ENCODE measurements around the gene GNG13. TPM values are rescaled to one million over a fixed set of nuclear protein-coding genes. Genes with fewer than 3 reads are reported as not detected.

Gene GNG13
- total and polyA plus RNA-seq, 2 donors (not counting 3 experiments of a cell fraction or from before 2014, with no cell fraction given): not detected

- Histone ChIP-seq H3K9me1 (replicated peaks; ENCODE audit: control insufficient read depth, extremely low read depth, insufficient read depth, low read length) (no peaks in the 10 kb centered on the region), H3K4me2 (ENCODE audit: insufficient read depth, low read length) (no peak overlapping the region), H4K20me1 (replicated peaks; ENCODE audit: control insufficient read depth, extremely low read depth, insufficient read depth, low read length) (no peaks in the 10 kb centered on the region), H3K79me2 (ENCODE audit: control insufficient read depth, insufficient read depth, low read length) (peaks cover 22% of the 10 kb centered on the region), H3K9ac (replicated peaks; ENCODE audit: extremely low read depth, insufficient read depth, low read length) (no peak overlapping the region), H3K36me3 (ENCODE audit: control insufficient read depth in 2 of 2, extremely low read depth in 1 of 2, insufficient read depth in 2 of 2, low read length in 2 of 2) (peaks cover 2 to 6% of the 10 kb centered on the region in 2 experiments), H3K4me3 (replicated peaks in 1 of 3; ENCODE audit: insufficient read depth in 1 of 3, low read depth in 1 of 3, low read length in 3 of 3) (no peak overlapping the region), H3K27ac (ENCODE audit: insufficient read depth, low read depth, low read length) (no peak overlapping the region), H3K27me3 (ENCODE audit: control insufficient read depth in 2 of 2, insufficient read depth in 2 of 2, low read length in 2 of 2) (no peaks in the 10 kb centered on the region), H3K9me3 (replicated peaks; ENCODE audit: control insufficient read depth, insufficient read depth, low read length) (no peaks in the 10 kb centered on the region), H2AFZ (ENCODE audit: low read depth, low read length) (no peak overlapping the region), H3K4me1 (ENCODE audit: control insufficient read depth, extremely low read depth, insufficient read depth, low read length) (peaks cover 13% of the 10 kb centered on the region)
- CTCF ChIA-PET: interaction anchor here (0.8 to 5.8 kb wide), 10 partner anchors 7 to 273 kb away, joined by 3 to 67 read pairs (median 7); partner anchors contain the start of genes ANTKMT and METRN
- FAIRE-seq (no peak), DNase-seq (ENCODE audit: low read depth, low spot score) (no peak)
- dilution Hi-C loops (cut with MboI; ENCODE audit: extremely low pct_ligation_motif_present, low sequenced_read_pairs): no loop called here
- TF ChIP-seq POLR2AphosphoS5 (IDR thresholded peaks at IDR 0.05; ENCODE audit: insufficient read depth, low read depth, low read length) (no peak), MYC (IDR thresholded peaks at IDR 0.05; ENCODE audit: low read depth, low read length) (no peak), POLR2A (IDR thresholded peaks at IDR 0.05; ENCODE audit: low read depth, low read length) (no peak), JUN (IDR thresholded peaks at IDR 0.05; ENCODE audit: borderline replicate concordance, insufficient read depth, insufficient read length, low read depth) (no peak), FOS (IDR thresholded peaks at IDR 0.05; ENCODE audit: borderline replicate concordance, insufficient read depth, low read length) (no peak), GATA2 (IDR thresholded peaks at IDR 0.05; ENCODE audit: insufficient read depth, insufficient read length, low read depth, low read length) (no peak), MAX (IDR thresholded peaks at IDR 0.05; ENCODE audit: insufficient read depth, insufficient read length) (no peak), EZH2 (IDR thresholded peaks at IDR 0.05; ENCODE audit: borderline replicate concordance, low read depth, low read length, severe bottlenecking) (no peak)
- TF ChIP-seq, protein P1, sequence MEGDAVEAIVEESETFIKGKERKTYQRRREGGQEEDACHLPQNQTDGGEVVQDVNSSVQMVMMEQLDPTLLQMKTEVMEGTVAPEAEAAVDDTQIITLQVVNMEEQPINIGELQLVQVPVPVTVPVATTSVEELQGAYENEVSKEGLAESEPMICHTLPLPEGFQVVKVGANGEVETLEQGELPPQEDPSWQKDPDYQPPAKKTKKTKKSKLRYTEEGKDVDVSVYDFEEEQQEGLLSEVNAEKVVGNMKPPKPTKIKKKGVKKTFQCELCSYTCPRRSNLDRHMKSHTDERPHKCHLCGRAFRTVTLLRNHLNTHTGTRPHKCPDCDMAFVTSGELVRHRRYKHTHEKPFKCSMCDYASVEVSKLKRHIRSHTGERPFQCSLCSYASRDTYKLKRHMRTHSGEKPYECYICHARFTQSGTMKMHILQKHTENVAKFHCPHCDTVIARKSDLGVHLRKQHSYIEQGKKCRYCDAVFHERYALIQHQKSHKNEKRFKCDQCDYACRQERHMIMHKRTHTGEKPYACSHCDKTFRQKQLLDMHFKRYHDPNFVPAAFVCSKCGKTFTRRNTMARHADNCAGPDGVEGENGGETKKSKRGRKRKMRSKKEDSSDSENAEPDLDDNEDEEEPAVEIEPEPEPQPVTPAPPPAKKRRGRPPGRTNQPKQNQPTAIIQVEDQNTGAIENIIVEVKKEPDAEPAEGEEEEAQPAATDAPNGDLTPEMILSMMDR (IDR thresholded peaks at IDR 0.05; ENCODE audit: extremely low read depth in 1 of 2, insufficient read depth in 1 of 2, low read depth in 1 of 2, low read length in 2 of 2): no peak
- intact Hi-C loops (cut with micrococcal nuclease): no loop called here
- POLR2A ChIA-PET: interaction anchor here (0.6 to 1.0 kb wide), 2 partner anchors 36 to 212 kb away, joined by 3 read pairs; no protein-coding TSS in a partner anchor
- no TSS peak for BruUV-seq (replicated peaks)
Measured at GRCh38 chr16:784431-784830, 16.1 kb downstream of the GNG13 start.
